GM21367 (cell line): ENCODE results near the gene PTTG1IP.
"Not testable (repeated sequence)": the region's sequence is repeated elsewhere in the genome, so short reads cannot be mapped to it uniquely, and the experiment has no call there.

ENCODE experiments used
- ATAC-seq: cut with Tn5 transposase; IDR thresholded peaks from one replicate; pipeline ENCODE4 v1.9.1; 2021; ENCODE audit not compliant: unreplicated experiment

Gene PTTG1IP

DNA sequence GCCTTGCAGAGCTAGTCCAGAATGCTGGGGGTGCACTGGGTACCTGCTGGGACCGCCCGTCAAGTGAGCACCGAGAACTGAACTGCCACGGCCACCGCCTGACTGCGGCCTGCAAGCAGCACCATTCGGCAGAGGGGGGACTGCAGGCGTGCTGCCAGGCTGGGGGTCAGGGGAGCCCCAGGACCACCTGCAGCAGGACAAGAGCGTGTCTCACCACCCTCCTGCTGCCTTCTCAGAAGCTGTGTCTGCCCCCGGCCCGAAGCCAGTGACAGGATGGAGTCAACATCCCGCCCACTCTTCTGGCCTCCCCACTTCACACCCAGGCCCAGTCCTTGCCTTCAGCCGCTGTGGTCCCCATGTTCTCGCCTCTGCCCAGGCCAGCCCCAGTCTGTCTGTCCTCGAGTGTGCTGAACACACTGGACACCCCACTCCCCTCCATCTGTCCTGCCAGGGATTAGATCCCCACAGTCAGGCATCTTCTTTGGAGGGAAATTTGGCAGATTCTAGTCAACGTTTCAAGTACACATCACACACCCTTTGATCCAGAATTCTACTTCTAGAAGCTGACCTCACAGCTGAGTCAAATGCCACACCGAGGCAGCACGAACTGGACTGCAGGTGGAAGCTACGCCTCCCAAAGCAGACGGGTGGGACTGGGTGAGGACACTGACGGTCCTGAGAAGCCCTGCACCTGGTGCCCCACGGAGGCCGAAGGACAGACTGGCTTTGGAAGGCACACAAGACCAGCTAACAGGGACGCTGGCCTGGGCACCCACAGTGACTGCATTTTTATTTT lies 26.0 kb downstream of the PTTG1IP start:
- no peak for ATAC-seq

DNA sequence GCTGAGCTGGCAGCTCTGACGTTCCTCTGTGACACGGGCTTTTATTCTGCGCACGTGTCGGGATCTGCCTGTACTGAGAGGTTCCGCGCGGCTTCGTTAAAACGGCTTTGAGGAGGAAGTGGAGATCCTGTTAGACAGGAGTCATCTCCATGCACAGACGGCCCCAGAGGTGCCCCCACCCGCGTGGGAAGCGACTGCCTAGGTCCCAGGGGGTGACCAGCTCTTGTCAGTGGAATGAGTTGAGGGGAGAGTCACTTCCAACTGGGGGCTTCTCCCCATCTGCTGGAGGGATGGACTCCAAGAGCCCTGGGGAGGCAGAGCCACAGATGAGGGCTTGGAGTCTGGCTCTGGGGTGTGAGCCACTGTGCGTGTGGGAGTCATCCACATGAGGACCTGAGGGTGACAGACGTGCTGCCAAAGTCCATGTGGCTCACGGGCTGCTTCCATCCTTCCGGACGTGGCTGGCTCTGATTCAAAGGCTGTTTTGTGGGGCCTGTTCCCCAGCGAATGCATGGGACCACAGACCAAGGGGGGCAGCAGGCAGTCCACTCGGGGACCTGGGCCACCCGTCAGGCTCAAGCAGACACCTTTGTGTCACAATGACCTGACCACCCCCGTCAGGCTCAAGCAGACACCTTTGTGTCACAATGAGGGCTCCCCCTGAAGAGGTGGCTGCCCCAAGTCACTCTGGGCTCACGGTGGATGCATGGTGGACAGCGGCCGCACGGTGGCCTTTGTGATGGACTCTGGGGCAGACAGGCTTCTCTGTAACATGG lies 26.8 kb downstream of the PTTG1IP start:
- ATAC-seq = no peak

DNA sequence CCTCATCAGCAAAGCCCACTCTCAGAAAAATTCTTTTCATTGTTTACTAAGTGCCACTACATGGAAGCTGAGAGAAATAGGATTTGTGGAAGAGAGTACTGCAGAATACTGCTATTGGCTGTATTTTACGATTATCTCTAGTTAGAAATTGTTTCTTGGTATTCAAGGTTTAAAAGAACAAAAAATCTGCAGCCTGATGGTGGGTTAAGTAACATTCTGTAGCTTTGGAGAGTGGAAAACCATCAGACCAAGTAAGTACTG lies 27.3 kb downstream of the PTTG1IP start:
- ATAC-seq = no peak

GRCh38 chr21:44845418-44846223 lies 27.9 kb downstream of the PTTG1IP start:
- no peak for ATAC-seq

DNA sequence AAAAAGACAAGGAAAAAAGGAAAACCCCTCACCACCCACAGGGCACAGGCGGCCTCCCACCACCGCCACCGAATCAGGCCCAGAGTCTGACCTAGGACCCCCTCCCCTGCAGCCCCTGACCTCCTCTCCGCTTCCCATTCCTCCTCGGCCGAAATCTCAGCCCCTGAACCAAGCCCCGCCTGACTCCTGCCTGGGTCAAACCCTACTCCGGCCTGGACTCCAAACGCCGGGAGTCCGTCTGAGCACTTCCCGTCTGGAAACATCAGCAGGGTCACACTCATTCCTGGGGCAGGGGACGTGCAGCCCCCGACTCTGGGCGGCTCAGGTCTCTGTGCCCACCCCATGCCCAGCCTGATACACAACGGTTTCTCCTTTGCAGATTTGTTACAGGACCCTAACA lies 29.2 kb downstream of the PTTG1IP start:
- no peak for ATAC-seq

GRCh38 chr21:44842721-44843445 lies 30.6 kb downstream of the PTTG1IP start:
- ATAC-seq = no peak

GRCh38 chr21:44842087-44842486 lies 31.4 kb downstream of the PTTG1IP start:
- ATAC-seq = no peak

GRCh38 chr21:44840771-44841170 lies 32.7 kb downstream of the PTTG1IP start:
- ATAC-seq = no peak

DNA sequence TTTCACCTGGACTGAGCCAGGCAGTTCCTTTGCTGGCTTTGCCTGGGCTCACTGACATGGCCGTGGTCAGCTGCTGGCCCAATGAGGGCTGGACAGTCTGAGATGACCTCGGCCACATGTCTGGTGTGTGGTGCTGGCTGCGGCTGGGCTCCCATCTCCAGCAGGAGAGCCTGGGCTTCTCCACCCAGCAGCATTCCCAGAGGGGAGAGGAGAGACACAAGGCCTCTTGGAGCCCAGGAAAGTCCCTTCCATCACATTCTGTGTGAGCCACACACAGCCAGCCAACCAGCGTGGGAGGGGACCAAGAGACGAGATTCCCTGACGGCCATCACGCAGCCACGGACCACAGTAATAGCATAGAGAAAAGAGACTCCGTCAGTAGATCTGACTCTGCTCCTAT lies 34.5 kb downstream of the PTTG1IP start:
- no peak for ATAC-seq

- ATAC-seq = no peak
These were observed 35.2 kb downstream of the PTTG1IP start for GRCh38 chr21:44838039-44838895.

DNA sequence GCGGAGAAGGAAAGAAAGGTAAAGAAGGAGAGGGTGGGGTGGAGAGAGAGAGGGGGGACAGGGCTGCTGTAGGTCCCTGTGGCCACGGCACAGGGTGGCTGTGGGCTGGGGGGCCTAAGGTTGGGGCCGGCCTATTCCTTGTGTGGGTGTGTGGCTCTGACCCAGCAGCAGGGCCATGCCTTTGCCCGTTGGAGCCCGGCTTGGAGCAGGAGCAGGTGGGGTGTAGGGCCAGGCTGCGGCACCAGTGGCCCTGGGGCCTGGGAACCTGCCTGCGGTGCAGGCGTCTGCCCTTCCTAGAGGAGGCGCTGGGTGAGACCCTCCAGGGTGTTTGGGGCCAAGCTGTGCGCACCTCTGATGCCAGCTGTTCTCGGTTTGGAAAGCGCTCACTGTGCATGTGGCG lies 36.0 kb downstream of the PTTG1IP start:
- no peak for ATAC-seq

DNA sequence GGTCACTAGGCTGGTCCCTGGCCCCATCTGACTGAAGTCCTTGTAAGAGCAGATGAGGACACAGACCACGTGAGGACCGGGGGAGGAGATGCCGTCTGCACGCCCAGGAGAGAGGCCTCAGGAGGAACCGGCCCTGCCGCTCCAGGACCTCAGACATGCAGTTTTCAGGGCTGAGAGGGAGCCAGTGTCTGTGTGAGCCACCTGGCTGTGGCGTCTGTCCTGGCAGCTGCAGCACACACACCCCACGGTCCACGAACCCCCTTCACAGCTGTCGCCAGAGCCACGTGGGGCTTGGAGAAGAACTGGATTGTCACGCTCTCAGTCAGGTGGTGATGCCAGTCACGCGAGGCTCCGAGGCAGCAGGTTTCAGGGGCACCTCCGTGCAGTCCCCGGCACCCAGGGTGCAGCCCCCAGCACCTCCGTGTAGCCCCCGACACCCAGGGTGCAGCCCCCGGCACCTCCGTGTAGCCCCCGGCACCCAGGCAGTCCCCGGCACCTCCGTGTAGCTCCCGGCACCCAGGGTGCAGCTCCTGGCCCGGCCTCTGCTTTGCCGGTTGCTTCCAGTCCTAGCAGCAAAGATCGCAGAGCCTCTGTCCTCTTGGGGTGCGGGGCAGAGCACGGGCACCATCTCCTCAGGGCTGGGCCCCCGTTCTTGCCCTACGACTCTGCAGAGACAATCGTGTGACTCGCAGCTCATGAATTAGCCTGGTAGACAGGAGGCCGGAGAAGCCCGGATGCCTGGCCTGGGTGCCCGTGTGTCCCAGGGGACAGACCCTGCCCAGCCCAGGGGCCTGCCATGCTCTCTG lies 36.6 kb downstream of the PTTG1IP start:
- ATAC-seq = no peak

DNA sequence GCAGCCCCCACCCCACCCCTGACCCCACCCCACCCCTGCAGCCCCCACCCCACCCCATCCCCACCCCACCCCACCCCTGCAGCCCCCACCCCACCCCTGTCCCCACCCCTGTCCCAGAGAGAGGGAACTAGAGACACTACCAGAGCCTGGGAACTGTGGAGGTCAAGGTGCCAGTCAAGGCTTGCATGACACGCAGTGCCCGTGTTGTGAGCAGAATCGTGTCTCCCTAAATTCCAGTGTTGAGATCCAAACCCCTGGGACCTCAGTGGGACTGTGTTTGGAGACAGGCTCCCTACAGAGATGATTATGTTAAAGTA lies 37.2 kb downstream of the PTTG1IP start:
- ATAC-seq = no peak

DNA sequence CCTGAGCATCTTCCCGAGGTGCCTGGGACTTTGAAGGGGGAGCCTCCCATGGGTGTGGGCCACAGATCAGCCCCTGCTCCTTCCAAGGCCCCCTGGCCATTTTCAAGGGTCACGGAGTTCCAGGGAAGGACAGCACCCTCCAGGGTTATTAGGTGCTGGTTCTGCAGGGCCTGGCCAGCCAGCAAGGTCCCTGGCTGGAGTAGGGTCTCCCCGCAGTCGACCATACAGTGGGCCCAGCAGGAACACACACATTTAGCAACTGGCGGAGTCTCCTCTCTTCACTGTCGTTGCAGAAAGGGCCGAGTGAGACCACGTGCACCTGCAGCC lies 37.9 kb downstream of the PTTG1IP start:
- ATAC-seq = no peak

GRCh38 chr21:44834951-44835646 lies 38.4 kb downstream of the PTTG1IP start:
- no peak for ATAC-seq

DNA sequence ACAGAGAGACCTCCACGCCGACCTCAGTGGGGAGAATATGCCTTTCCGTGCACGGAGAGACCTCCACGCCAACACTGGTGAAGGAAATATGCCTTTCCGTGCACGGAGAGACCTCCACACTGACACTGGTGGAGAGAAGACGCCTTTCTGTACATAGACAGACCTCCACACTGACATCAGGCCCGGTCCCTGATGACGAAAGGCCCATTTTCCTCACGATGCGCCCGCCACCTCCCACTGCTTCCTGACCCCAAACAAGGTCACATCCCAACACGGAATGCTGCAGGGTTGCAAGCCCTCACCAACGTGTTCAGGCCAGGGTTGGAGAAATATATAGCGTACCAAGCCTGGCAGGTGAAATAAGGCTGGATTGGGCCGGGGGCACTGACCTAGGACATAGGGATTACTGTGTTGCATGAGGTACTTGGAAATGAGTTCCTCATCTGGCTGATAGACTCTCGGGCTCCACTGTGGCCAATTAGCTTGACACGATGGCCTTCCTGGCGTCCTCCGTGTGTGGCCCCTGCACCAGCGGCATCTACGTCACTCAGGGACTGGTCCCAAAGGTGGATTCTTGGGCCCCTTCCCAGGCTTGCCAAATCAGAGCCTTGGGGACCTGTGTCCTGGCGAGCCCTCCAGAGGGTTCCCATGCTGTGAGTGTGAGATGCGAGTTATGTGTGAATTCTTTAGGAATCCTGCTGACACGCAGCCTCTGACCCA lies 39.1 kb downstream of the PTTG1IP start:
- ATAC-seq = no peak

DNA sequence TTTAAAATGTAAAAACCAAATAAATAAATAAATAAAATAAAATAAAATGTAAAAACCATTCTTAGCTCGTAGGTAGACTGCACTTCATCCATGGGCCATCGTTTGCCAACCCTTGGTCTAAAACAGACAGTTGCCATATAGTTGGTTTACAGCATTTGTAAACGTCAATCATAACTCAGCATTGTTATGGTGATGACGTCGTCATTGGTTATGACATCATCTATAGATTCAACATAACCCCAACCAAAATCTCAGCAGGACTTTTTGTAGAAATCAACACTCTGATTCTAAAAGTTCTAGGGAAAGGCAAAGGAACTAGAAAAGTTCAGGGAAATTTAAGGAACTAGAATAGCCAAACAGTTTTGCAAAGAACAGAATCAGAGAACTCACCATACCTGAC lies 39.8 kb downstream of the PTTG1IP start:
- no peak for ATAC-seq

DNA sequence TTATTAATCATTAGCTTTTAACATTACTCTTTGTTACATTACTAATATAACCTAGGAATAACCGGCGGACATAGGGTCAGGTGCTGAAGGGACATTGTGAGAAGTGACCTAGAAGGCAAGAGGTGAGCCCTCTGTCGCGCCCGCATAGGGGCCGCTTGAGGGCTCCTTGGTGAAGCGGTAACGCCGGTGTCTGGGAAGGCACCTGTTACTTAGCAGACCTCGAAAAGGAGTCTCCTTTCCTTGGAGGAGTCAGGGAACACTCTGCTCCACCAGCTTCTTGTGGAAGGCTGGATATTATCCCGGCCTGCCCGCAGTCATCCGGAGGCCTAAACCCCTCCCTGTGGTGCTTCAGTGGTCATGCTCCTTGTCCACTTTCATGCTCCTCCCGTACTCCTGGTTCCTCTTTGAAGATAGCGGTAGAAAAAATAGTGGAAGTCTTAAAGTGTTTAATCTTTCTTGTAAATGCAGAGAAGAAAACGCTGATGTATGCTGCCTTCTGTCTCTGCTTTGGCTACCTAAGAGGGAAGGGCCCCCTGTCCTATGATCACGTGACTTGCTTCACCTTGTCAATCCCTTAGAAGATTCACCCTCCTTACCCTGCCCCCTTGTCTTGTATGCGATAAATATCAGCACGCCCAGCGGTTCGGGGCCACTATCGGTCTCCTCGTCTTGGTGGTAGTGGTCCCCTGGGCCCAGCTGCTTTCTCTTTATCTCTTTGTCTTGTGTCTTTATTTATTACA lies 40.8 kb downstream of the PTTG1IP start:
- not testable (repeated sequence) for ATAC-seq
